Esophagus muscularis mucosa (tissue), 3 donors: ENCODE measurements around the gene TNRC18.

ENCODE experiments used
- POLR2A ChIP-seq: fragments of 450-650 bp; IDR thresholded peaks from one replicate; pipeline ENCODE4 v1.6.1; 2017; ENCODE audit warnings: antibody characterized with exemption, moderate library complexity, mild to moderate bottlenecking, low read depth
- TF ChIP-seq, protein P1 (sequence below), 3 experiments: fragments of 200-600 bp in 2 of 3; fragments of 450-650 bp in 1 of 3; sonication (generic) in 2 of 3; IDR thresholded peaks; one replicate each; pipeline ENCODE4 v1.5.1; 2017 to 2019; ENCODE audit warnings: antibody characterized with exemption in 3 of 3, mild to moderate bottlenecking in 2 of 3, moderate library complexity in 1 of 3

GRCh38 chr7:5403442-5403841, 20.2 kb downstream of the TNRC18 start:
- TF ChIP-seq, protein P1, sequence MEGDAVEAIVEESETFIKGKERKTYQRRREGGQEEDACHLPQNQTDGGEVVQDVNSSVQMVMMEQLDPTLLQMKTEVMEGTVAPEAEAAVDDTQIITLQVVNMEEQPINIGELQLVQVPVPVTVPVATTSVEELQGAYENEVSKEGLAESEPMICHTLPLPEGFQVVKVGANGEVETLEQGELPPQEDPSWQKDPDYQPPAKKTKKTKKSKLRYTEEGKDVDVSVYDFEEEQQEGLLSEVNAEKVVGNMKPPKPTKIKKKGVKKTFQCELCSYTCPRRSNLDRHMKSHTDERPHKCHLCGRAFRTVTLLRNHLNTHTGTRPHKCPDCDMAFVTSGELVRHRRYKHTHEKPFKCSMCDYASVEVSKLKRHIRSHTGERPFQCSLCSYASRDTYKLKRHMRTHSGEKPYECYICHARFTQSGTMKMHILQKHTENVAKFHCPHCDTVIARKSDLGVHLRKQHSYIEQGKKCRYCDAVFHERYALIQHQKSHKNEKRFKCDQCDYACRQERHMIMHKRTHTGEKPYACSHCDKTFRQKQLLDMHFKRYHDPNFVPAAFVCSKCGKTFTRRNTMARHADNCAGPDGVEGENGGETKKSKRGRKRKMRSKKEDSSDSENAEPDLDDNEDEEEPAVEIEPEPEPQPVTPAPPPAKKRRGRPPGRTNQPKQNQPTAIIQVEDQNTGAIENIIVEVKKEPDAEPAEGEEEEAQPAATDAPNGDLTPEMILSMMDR (IDR thresholded peaks at IDR 0.05), result no peak
- no peak for TF ChIP-seq POLR2A
